K562 (cell line): ENCODE measurements around the gene XPO4. TPM values are rescaled to one million over a fixed set of nuclear protein-coding genes. Genes with fewer than 3 reads are reported as not detected.

ENCODE experiments used
- ATAC-seq: fragments of 200-7000 bp; cut with Tn5 transposase; 3 replicates; pipeline ENCODE4 v1.9.1; 2020; ENCODE audit warnings: moderate library complexity
- BruUV-seq: library from RNA; stranded (reverse); fragments of 400-500 nt; replicated peaks from 2 replicates; lab custom pipeline; 2021; lab: Mats Ljungman, UMichigan
- CTCF ChIA-PET: fragments of 300-600 bp; formaldehyde crosslinking; extraction: SDS; loops from one replicate; lab custom pipeline; 2021; ENCODE audit warnings: low intra/inter-chr PET ratio; lab: Yijun Ruan, JAX
- POLR2A ChIA-PET: fragments of 300-600, 350-650 bp; sonication (Branson Sonifier 250); formaldehyde crosslinking; extraction: SDS; loops from one replicate; lab custom pipeline; 2021; ENCODE audit warnings: antibody characterized with exemption, inconsistent platforms; lab: Yijun Ruan, JAX
- DNase-seq, 4 experiments: peaks; one replicate each; pipeline versions ENCODE4 v3.0.0 to v3.0.0-alpha.2; 2011 to 2018; ENCODE audit warnings: low spot score in 3 of 4, mixed read lengths in 3 of 4; ENCODE audit errors: extremely low read depth in 1 of 4
- FAIRE-seq: peaks from 2 replicates; lab custom pipeline; 2011; peaks lifted over from hg19 to GRCh38; lab: Jason Lieb, UNC
- H2AFZ ChIP-seq: 2 replicates; pipeline ENCODE4 v1.6.0; 2011; ENCODE audit warnings: low read depth, low read length, control low read depth, inconsistent platforms
- H3K27ac ChIP-seq: fragments of 200-600 bp; 3 replicates; pipeline ENCODE4 v1.8.0; 2011; ENCODE audit warnings: low read depth, mild to moderate bottlenecking, control low read depth, inconsistent platforms, low read length, moderate library complexity, mixed read lengths; ENCODE audit errors: extremely low read depth
- H3K27me3 ChIP-seq, 2 experiments: fragments of 300-600 bp in 1 of 2; 2 replicates in 1 of 2; 3 replicates in 1 of 2; pipeline versions ENCODE4 v1.6.0 to v1.8.0; 2011; ENCODE audit warnings: inconsistent platforms in 2 of 2, low read length in 2 of 2, mild to moderate bottlenecking in 1 of 2, mixed read lengths in 1 of 2, moderate library complexity in 1 of 2; ENCODE audit not compliant: control insufficient read depth in 2 of 2, insufficient read depth in 2 of 2
- H3K36me3 ChIP-seq: fragments of 300-600 bp; 3 replicates; pipeline ENCODE4 v1.8.0; 2011; ENCODE audit warnings: mild to moderate bottlenecking, low read length, inconsistent platforms; ENCODE audit not compliant: control insufficient read depth, insufficient read depth
- H3K4me1 ChIP-seq, 2 experiments: fragments of 200-600 bp in 1 of 2; replicated peaks in 1 of 2; 2 replicates in 1 of 2; 3 replicates in 1 of 2; pipeline versions ENCODE4 v1.5.1 to v1.8.0; 2011; ENCODE audit warnings: inconsistent platforms in 2 of 2, low read length in 2 of 2, mild to moderate bottlenecking in 1 of 2, mixed read lengths in 1 of 2, moderate library complexity in 1 of 2; ENCODE audit not compliant: control insufficient read depth in 2 of 2, insufficient read depth in 2 of 2
- H3K4me2 ChIP-seq: 2 replicates; pipeline ENCODE4 v1.6.1; 2011; ENCODE audit warnings: low read length, control low read depth, inconsistent platforms, mixed read lengths; ENCODE audit not compliant: insufficient read depth
- H3K4me3 ChIP-seq: fragments of 200-600 bp; sonication (generic), shearing (Covaris generic); 2 replicates; pipeline ENCODE4 v1.5.1; 2016; ENCODE audit warnings: control low read depth, inconsistent platforms
- H3K79me2 ChIP-seq: fragments of 200-600 bp; 3 replicates; pipeline ENCODE4 v1.8.0; 2011; ENCODE audit warnings: low read length, inconsistent platforms; ENCODE audit not compliant: control insufficient read depth, insufficient read depth
- H3K9ac ChIP-seq, 2 experiments: 2 replicates each; pipeline versions ENCODE4 v1.6.0 to v1.6.1; 2011; ENCODE audit warnings: low read depth in 2 of 2, low read length in 2 of 2, control low read depth in 1 of 2, inconsistent platforms in 1 of 2, mild to moderate bottlenecking in 1 of 2, mixed read lengths in 1 of 2; ENCODE audit not compliant: insufficient read depth in 1 of 2
- H3K9me1 ChIP-seq: one replicate; pipeline ENCODE4 v1.6.0; 2011; ENCODE audit warnings: inconsistent platforms, mild to moderate bottlenecking, low read length, moderate library complexity; ENCODE audit not compliant: control insufficient read depth, insufficient read depth
- H3K9me3 ChIP-seq: replicated peaks from 2 replicates; pipeline ENCODE4 v1.5.1; 2011; ENCODE audit warnings: low read depth, low read length, inconsistent platforms; ENCODE audit not compliant: control insufficient read depth, insufficient read depth
- H4K20me1 ChIP-seq: replicated peaks from 2 replicates; pipeline ENCODE4 v1.6.1; 2011; ENCODE audit warnings: low read length, inconsistent platforms, mixed read lengths; ENCODE audit not compliant: control insufficient read depth, insufficient read depth
- CREBBP ChIP-seq: IDR thresholded peaks from one replicate; pipeline ENCODE4 v1.6.1; 2012; ENCODE audit warnings: low read depth, mild to moderate bottlenecking, control low read depth, inconsistent platforms, low read length
- KDM5B ChIP-seq: fragments of 200-600 bp; sonication (generic); IDR thresholded peaks from 2 replicates; pipeline ENCODE4 v1.6.1; 2012; ENCODE audit warnings: low read depth, mild to moderate bottlenecking, moderate library complexity, low read length, control low read depth, inconsistent platforms; ENCODE audit not compliant: insufficient replicate concordance
- MAFK ChIP-seq: IDR thresholded peaks from 2 replicates; pipeline ENCODE4 v1.6.1; 2011; ENCODE audit warnings: low read length, improper control_type of control experiment
- PML ChIP-seq: IDR thresholded peaks from 2 replicates; pipeline ENCODE4 v1.6.1; 2012; ENCODE audit warnings: low read length, inconsistent platforms
- TFAM ChIP-seq: fragments of 250-450 bp; sonication (Bioruptor Pico); conservative IDR thresholded peaks from 2 replicates; pipeline ENCODE4 v1.5.0; 2021; ENCODE audit warnings: mild to moderate bottlenecking, moderate library complexity
- ZNF436 ChIP-seq: fragments of 250-450, 450-650 bp; sonication (Bioruptor Pico); formaldehyde crosslinking; IDR thresholded peaks from 2 replicates; pipeline ENCODE4 v1.7.0; 2020; ENCODE audit warnings: mild to moderate bottlenecking
- WGBS: fragments of 100-300 bp; shearing (Covaris generic); methylation state at CpG from one replicate; pipeline ENCODE4 v1.1.6; 2016; ENCODE audit warnings: low coverage, mixed read lengths; ENCODE audit not compliant: insufficient coverage; ENCODE audit errors: missing lambda C conversion rate; 5-methylcytosine and 5-hydroxymethylcytosine counted together
- in situ Hi-C: fragments of 300-500 bp; cut with MboI; formaldehyde crosslinking; loops from 4 replicates; pipeline ENCODE4 v1.15.0; 2018; ENCODE audit warnings: inconsistent platforms, mixed read lengths
- intact Hi-C: fragments of 100-400 bp; cut with micrococcal nuclease; formaldehyde crosslinking; loops from 2 replicates; pipeline ENCODE4 v1.14.2; 2022
- polyA plus RNA-seq, 8 experiments: library from polyadenylated mRNA; depleted of rRNA in 4 of 8; stranded (reverse) in 5 of 8; unstranded in 3 of 8; fragments of >200 nt; fragmentation: Nextera tagmentation in 2 of 8; fragmentation: Illumina TruSeq in 1 of 8; extraction: Ambion mirVana in 2 of 8; extraction: Trizol in 1 of 8; gene quantifications; 2 replicates each; pipeline versions ENCODE4 v1.2.1 to v1.2.3, GENCODE V29; 2011 to 2014; ENCODE audit warnings: inconsistent platforms in 1 of 8, missing spikeins in 1 of 8
- total RNA-seq, 7 experiments: library from RNA; depleted of rRNA in 6 of 7; stranded (reverse); fragments of >200 nt in 6 of 7; fragmentation: Illumina TruSeq in 2 of 7; extraction: Trizol in 2 of 7; gene quantifications; 2 replicates each; pipeline versions ENCODE4 v1.2.1 to v1.2.3, GENCODE V29; 2011 to 2021; ENCODE audit warnings: low replicate concordance in 1 of 7
- TF ChIP-seq, protein P1 (sequence below): fragments of 250-450 bp; sonication (Bioruptor Pico); IDR thresholded peaks from 2 replicates; pipeline ENCODE4 v1.5.1; 2021; ENCODE audit warnings: mild to moderate bottlenecking

XPO4 gene
- total and polyA plus RNA-seq, 9 of the 15 experiments (the other 6 are each of a cell fraction or from before 2014, with no cell fraction given), result 5.5 to 25.1 (median 17.5) TPM

- Histone ChIP-seq H3K9ac (no peak overlapping the region), H3K4me1 (no peaks in the 10 kb centered on the region), H3K79me2 (no peaks in the 10 kb centered on the region), H3K27ac (no peak overlapping the region), H3K4me3 (no peak overlapping the region), H3K9me3 (no peaks in the 10 kb centered on the region), H3K4me2 (no peak overlapping the region), H3K27me3 (no peaks in the 10 kb centered on the region; a peak in 1 of 5 replicates), H3K9me1 (no peaks in the 10 kb centered on the region), H2AFZ (no peak overlapping the region), H4K20me1 (no peaks in the 10 kb centered on the region), H3K36me3 (no peaks in the 10 kb centered on the region)
- ATAC-seq, result no peak
- BruUV-seq, result no TSS peak
- FAIRE-seq, result no peak
- 44% methylated on average over 6 of the region's 6 CpGs for WGBS
- CTCF ChIA-PET, result no interaction called here
- TF ChIP-seq ZNF436 (CRISPR knock-in tag) (no peak), TFAM (CRISPR knock-in tag) (no peak), KDM5B (no peak), CREBBP (no peak), PML (no peak), MAFK (no peak)
- TF ChIP-seq, protein P1, sequence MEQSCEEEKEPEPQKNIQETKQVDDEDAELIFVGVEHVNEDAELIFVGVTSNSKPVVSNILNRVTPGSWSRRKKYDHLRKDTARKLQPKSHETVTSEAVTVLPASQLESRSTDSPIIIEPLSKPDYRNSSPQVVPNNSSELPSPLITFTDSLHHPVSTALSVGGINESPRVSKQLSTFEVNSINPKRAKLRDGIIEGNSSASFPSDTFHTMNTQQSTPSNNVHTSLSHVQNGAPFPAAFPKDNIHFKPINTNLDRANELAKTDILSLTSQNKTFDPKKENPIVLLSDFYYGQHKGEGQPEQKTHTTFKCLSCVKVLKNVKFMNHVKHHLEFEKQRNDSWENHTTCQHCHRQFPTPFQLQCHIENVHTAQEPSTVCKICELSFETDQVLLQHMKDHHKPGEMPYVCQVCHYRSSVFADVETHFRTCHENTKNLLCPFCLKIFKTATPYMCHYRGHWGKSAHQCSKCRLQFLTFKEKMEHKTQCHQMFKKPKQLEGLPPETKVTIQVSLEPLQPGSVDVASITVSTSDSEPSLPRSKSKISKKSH (CRISPR knock-in tag), result no peak
- intact Hi-C loops, result no loop called here
- DNase-seq, result no peak
- in situ Hi-C loops, result no loop called here
- POLR2A ChIA-PET, result no interaction called here
Observed at GRCh38 chr13:20911037-20911436, 8.5 kb upstream of the XPO4 start.
